GM23338 (cell line): Measurements from ENCODE around the gene RAB11FIP2. TPM values are rescaled to one million over a fixed set of nuclear protein-coding genes. Genes with fewer than 3 reads are reported as not detected.

Experiments
- ATAC-seq: fragments of 200-7000 bp; cut with Tn5 transposase; 3 replicates; pipeline ENCODE4 v1.9.1; 2020
- DNase-seq: peaks from one replicate; pipeline ENCODE4 v3.0.0-alpha.2; 2015; ENCODE audit warnings: low spot score
- H2AFZ ChIP-seq: fragments of 200-600 bp; sonication (generic); 2 replicates; pipeline ENCODE4 v1.8.0; 2016; ENCODE audit warnings: antibody characterized with exemption, mild to moderate bottlenecking, moderate library complexity
- H3F3A ChIP-seq: fragments of 200-600 bp; sonication (generic); replicated peaks from 2 replicates; pipeline ENCODE4 v1.8.0; 2017; ENCODE audit warnings: antibody characterized with exemption, mixed run types, low read depth
- H3K27ac ChIP-seq: fragments of 200-600 bp; sonication (generic); 2 replicates; pipeline ENCODE4 v1.6.1; 2016; ENCODE audit warnings: low read depth
- H3K27me3 ChIP-seq: fragments of 200-600 bp; sonication (generic); 2 replicates; pipeline ENCODE4 v1.8.0; 2016; ENCODE audit warnings: mild to moderate bottlenecking, mixed run types, moderate library complexity; ENCODE audit not compliant: insufficient read depth
- H3K36me3 ChIP-seq: fragments of 200-600 bp; sonication (generic); 2 replicates; pipeline ENCODE4 v1.8.0; 2016; ENCODE audit warnings: mild to moderate bottlenecking; ENCODE audit not compliant: insufficient read depth
- H3K4me1 ChIP-seq: fragments of 200-600 bp; sonication (generic); 2 replicates; pipeline ENCODE4 v1.8.0; 2016; ENCODE audit warnings: mild to moderate bottlenecking, moderate library complexity; ENCODE audit not compliant: insufficient read depth
- H3K4me2 ChIP-seq: fragments of 200-600 bp; sonication (generic); 2 replicates; pipeline ENCODE4 v1.7.1; 2017; ENCODE audit warnings: mixed run types
- H3K4me3 ChIP-seq: fragments of 200-600 bp; sonication (generic); 2 replicates; pipeline ENCODE4 v1.6.1; 2016; ENCODE audit warnings: mixed run types
- H3K79me2 ChIP-seq: fragments of 200-600 bp; sonication (generic); replicated peaks from 2 replicates; pipeline ENCODE4 v1.8.0; 2017; ENCODE audit warnings: mild to moderate bottlenecking; ENCODE audit not compliant: insufficient read depth
- H3K9me2 ChIP-seq: fragments of 200-600 bp; sonication (generic); 2 replicates; pipeline ENCODE4 v1.8.0; 2017; ENCODE audit not compliant: insufficient read depth
- H4K20me1 ChIP-seq: fragments of 200-600 bp; sonication (generic); replicated peaks from 2 replicates; pipeline ENCODE4 v1.8.0; 2017; ENCODE audit warnings: mild to moderate bottlenecking; ENCODE audit not compliant: insufficient read depth
- H3K27ac Mint-ChIP-seq: 2 replicates; pipeline ENCODE4 v1.8.0; 2020; ENCODE audit warnings: inconsistent platforms, mild to moderate bottlenecking, moderate library complexity, mixed read lengths
- H3K27me3 Mint-ChIP-seq: 3 replicates; pipeline ENCODE4 v1.8.0; 2022; ENCODE audit warnings: low read depth, mild to moderate bottlenecking, moderate library complexity, mixed read lengths, inconsistent platforms; ENCODE audit not compliant: insufficient read depth, poor library complexity
- H3K36me3 Mint-ChIP-seq: 3 replicates; pipeline ENCODE4 v1.8.0; 2021; ENCODE audit warnings: low read depth, mild to moderate bottlenecking, inconsistent platforms, moderate library complexity, mixed read lengths
- H3K4me1 Mint-ChIP-seq: 3 replicates; pipeline ENCODE4 v1.8.0; 2020; ENCODE audit warnings: mild to moderate bottlenecking, inconsistent platforms, mixed read lengths
- H3K4me3 Mint-ChIP-seq: 3 replicates; pipeline ENCODE4 v1.8.0; 2021; ENCODE audit warnings: moderate library complexity, mild to moderate bottlenecking, inconsistent platforms, mixed read lengths
- H3K9me3 Mint-ChIP-seq: 3 replicates; pipeline ENCODE4 v1.8.0; 2020; ENCODE audit warnings: moderate library complexity, mild to moderate bottlenecking, inconsistent platforms, mixed read lengths
- EZH2phosphoT487 ChIP-seq: fragments of 200-600 bp; sonication (generic); IDR thresholded peaks from one replicate; pipeline ENCODE4 v1.8.1; 2018; ENCODE audit warnings: antibody characterized with exemption; ENCODE audit not compliant: unreplicated experiment
- NANOG ChIP-seq: IDR thresholded peaks from 2 replicates; pipeline ENCODE4 v1.6.1; 2016; ENCODE audit warnings: antibody characterized with exemption, borderline replicate concordance
- STAT1 ChIP-seq: IDR thresholded peaks from one replicate; pipeline ENCODE4 v1.6.1; 2016; ENCODE audit warnings: antibody characterized with exemption; ENCODE audit not compliant: unreplicated experiment
- ZNF114 ChIP-seq: fragments of 250-450 bp; sonication (Bioruptor Pico); IDR thresholded peaks from 2 replicates; pipeline ENCODE4 v1.5.0; 2020; ENCODE audit warnings: mild to moderate bottlenecking, moderate library complexity
- ZNF462 ChIP-seq: fragments of 250-450 bp; sonication (Bioruptor Pico); IDR thresholded peaks from 2 replicates; pipeline ENCODE4 v1.5.0; 2020; ENCODE audit warnings: mild to moderate bottlenecking, moderate library complexity
- polyA plus RNA-seq: library from polyadenylated mRNA; unstranded; fragments of >200 nt; fragmentation: Nextera tagmentation; extraction: Ambion mirVana; gene quantifications from 2 replicates; pipeline ENCODE4 v1.2.1, GENCODE V29; 2016
- total RNA-seq: library from RNA; depleted of rRNA; stranded (reverse); fragments of >200 nt; shearing (Covaris generic); gene quantifications from 2 replicates; pipeline ENCODE4 v1.2.3, GENCODE V29; 2014
- TF ChIP-seq, protein P1 (sequence below): IDR thresholded peaks from one replicate; pipeline ENCODE4 v1.6.1; 2018; ENCODE audit warnings: antibody characterized with exemption; ENCODE audit not compliant: unreplicated experiment

RAB11FIP2 gene
- total and polyA plus RNA-seq, 2 experiments from 2014 or later: 16.1 to 17.6 TPM

DNA sequence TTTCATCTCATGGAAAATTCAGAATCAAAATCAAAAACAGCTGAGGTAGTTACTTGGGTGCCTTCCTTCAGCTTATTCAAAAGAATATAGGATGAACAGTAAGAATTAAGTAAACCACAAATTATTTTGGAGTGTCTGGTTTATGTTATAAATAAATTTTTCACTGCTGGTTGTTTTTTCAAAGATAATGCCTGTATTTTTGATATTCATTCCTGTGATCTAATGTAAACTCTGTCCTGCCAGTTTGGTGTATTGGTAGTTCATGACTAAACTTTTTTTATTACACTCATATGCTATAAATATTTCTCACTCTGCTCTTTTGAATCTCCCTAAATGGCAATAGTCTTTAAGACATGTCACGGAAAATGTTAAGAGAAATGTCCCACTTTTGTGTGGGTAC is 11.6 kb upstream of the RAB11FIP2 start (continued):
- TF ChIP-seq, protein P1, sequence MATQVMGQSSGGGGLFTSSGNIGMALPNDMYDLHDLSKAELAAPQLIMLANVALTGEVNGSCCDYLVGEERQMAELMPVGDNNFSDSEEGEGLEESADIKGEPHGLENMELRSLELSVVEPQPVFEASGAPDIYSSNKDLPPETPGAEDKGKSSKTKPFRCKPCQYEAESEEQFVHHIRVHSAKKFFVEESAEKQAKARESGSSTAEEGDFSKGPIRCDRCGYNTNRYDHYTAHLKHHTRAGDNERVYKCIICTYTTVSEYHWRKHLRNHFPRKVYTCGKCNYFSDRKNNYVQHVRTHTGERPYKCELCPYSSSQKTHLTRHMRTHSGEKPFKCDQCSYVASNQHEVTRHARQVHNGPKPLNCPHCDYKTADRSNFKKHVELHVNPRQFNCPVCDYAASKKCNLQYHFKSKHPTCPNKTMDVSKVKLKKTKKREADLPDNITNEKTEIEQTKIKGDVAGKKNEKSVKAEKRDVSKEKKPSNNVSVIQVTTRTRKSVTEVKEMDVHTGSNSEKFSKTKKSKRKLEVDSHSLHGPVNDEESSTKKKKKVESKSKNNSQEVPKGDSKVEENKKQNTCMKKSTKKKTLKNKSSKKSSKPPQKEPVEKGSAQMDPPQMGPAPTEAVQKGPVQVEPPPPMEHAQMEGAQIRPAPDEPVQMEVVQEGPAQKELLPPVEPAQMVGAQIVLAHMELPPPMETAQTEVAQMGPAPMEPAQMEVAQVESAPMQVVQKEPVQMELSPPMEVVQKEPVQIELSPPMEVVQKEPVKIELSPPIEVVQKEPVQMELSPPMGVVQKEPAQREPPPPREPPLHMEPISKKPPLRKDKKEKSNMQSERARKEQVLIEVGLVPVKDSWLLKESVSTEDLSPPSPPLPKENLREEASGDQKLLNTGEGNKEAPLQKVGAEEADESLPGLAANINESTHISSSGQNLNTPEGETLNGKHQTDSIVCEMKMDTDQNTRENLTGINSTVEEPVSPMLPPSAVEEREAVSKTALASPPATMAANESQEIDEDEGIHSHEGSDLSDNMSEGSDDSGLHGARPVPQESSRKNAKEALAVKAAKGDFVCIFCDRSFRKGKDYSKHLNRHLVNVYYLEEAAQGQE: no peak
- no peak for TF ChIP-seq EZH2phosphoT487
- no peak for TF ChIP-seq STAT1
- no peak for TF ChIP-seq ZNF462
- no peak for TF ChIP-seq NANOG
- TF ChIP-seq ZNF114 (CRISPR knock-in tag): no peak

- no peaks in the 10 kb centered on the region for H3K79me2 ChIP-seq
- H3K4me1 Mint-ChIP-seq: peaks cover 15% of the 10 kb centered on the region
- H3K4me1 ChIP-seq: peaks cover 11% of the 10 kb centered on the region
- no peak overlapping the region for H3K27ac Mint-ChIP-seq
- H4K20me1 ChIP-seq: no peaks in the 10 kb centered on the region
- H3K36me3 Mint-ChIP-seq: no peaks in the 10 kb centered on the region
- peak overlapping the region; percentile 20; the same call in 1 of the 3 replicates for H3K4me3 Mint-ChIP-seq
- peak overlapping the region; percentile 14 for H2AFZ ChIP-seq
- DNase-seq (peak; percentile 69), ATAC-seq (peak; percentile 99)
- H3K27me3 Mint-ChIP-seq: peaks cover 6% of the 10 kb centered on the region
- no peaks in the 10 kb centered on the region for H3K9me3 Mint-ChIP-seq
- no peaks in the 10 kb centered on the region for H3K36me3 ChIP-seq
- H3K4me3 ChIP-seq: no peak overlapping the region
- H3F3A ChIP-seq: no peaks in the 10 kb centered on the region
- H3K27ac ChIP-seq: no peak overlapping the region
- no peak overlapping the region for H3K4me2 ChIP-seq
- no peaks in the 10 kb centered on the region for H3K27me3 ChIP-seq
- peaks cover 5% of the 10 kb centered on the region; the same call in 1 of the 2 replicates for H3K9me2 ChIP-seq
- TF ChIP-seq ZNF462: no peak
Observed at GRCh38 chr10:118057361-118057760, 10.6 kb upstream of the RAB11FIP2 start.
